ENCODE data around the gene RNF17.

RNF17 gene

DNA sequence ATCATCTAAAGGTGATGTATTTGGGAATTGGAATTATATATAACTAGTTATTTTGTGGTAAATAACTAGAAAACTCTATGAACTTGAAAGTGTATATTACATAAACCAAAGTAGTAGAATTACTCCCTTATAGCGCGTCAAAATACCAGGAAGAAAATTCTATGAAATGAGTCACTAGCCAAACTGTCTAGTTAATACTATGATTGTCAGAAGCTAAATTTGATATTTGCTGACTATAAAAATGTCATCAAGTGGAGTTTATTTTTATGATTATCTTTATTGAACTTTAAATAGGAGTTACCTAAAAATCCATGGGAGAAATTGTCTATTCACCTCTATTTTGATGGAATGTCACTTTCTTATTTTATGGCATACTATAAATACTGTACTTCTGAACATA lies 100.6 kb downstream of the RNF17 start:
- in situ Hi-C loops (cut with MboI; ENCODE audit: low pct_unique_long_range_greater_than_20kb, low sequenced_read_pairs, unreplicated experiment) = no loop called here
- TF ChIP-seq, protein P1, sequence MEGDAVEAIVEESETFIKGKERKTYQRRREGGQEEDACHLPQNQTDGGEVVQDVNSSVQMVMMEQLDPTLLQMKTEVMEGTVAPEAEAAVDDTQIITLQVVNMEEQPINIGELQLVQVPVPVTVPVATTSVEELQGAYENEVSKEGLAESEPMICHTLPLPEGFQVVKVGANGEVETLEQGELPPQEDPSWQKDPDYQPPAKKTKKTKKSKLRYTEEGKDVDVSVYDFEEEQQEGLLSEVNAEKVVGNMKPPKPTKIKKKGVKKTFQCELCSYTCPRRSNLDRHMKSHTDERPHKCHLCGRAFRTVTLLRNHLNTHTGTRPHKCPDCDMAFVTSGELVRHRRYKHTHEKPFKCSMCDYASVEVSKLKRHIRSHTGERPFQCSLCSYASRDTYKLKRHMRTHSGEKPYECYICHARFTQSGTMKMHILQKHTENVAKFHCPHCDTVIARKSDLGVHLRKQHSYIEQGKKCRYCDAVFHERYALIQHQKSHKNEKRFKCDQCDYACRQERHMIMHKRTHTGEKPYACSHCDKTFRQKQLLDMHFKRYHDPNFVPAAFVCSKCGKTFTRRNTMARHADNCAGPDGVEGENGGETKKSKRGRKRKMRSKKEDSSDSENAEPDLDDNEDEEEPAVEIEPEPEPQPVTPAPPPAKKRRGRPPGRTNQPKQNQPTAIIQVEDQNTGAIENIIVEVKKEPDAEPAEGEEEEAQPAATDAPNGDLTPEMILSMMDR (IDR thresholded peaks at IDR 0.05; ENCODE audit: extremely low read depth, insufficient read depth, missing control alignments) = no peak

DNA sequence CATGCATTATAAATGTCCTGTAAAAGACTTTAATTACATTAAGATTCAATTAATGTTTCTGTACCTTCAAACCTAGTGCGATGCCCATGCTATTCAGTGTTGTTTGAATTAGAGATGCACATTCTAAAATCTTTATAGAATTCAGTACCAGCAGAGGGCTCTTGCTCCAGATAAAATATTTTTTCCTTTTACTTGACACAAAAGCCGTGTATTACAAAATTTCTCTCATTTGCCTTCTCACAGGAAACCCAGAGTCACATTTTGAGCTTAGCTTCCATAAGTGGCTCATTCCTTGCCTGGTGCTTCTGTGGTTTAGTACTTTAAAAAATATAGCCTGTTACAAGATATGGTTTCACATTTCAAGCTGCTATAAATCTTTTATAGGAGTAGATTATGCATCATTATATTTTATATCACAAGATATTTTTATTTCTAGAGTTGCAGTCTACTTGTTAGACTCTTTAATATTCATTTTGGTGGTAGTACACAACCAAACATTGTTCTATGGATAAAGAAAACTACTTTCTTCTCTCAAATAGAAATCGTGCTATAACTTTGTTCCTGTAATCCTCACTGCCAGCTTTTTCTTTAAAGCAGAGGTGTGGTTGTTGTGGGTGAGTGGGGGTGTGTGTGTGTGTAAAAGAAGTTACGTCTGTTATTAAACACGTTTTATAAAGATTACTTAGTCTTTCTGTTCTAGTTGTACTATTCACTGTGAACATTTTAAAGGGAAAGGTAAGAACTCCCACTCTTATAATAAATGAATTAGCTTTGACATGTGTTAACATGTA lies 101.4 kb downstream of the RNF17 start:
- in situ Hi-C loops (cut with MboI; ENCODE audit: low pct_unique_long_range_greater_than_20kb, low sequenced_read_pairs, unreplicated experiment) = no loop called here
- TF ChIP-seq, protein P1 (IDR thresholded peaks at IDR 0.05; ENCODE audit: extremely low read depth, insufficient read depth, missing control alignments) = peak; percentile 32
- DNase-seq (ENCODE audit: low spot score) = no peak

More for the DNA sequence above, 100.6 kb downstream of the RNF17 start:
- no peak for DNase-seq (ENCODE audit: low spot score)

DNA sequence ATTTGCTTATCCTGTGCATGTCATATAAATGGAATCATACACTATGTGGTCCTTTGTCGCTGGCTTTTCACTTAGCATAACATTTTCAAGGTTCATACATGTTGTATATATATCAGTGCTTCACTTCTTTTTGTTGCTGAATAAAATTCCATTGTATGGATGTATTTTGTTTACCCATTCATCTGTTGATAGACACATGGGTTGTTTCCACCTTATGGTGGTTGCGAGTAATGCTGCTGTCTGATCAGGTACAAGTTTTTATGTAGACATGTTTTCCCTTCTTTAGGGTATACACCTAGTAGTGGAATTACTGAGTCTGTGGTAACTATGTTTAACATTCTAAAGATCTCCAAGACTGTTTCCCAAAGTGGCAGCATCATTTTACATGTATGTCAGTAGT lies 102.5 kb downstream of the RNF17 start:
- in situ Hi-C loops (cut with MboI; ENCODE audit: low pct_unique_long_range_greater_than_20kb, low sequenced_read_pairs, unreplicated experiment) = no loop called here
- no peak for DNase-seq (ENCODE audit: low spot score)
- TF ChIP-seq, protein P1 (IDR thresholded peaks at IDR 0.05; ENCODE audit: extremely low read depth, insufficient read depth, missing control alignments) = no peak

DNA sequence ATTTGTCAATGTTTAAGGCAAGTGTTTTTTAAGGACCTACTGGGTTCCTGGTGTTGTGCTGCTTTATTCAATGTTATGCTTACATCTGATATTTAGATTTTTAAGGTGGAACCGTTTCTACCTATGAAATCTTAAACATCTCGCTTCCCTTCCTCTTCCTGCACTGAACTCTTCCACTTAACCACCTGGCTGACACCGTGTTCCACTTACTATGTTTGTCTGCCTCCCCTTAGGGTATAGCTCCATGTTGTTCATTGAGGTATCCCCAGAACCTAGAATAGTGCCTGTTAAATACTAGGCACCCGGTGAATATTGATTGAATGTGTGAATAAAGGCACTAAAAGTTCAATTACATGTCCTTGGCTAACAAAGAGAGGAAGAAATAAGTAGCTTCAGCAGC lies 104.9 kb downstream of the RNF17 start:
- TF ChIP-seq, protein P1 (IDR thresholded peaks at IDR 0.05; ENCODE audit: extremely low read depth, insufficient read depth, missing control alignments) = no peak
- in situ Hi-C loops (cut with MboI; ENCODE audit: low pct_unique_long_range_greater_than_20kb, low sequenced_read_pairs, unreplicated experiment) = no loop called here
- DNase-seq (ENCODE audit: low spot score) = no peak

DNA sequence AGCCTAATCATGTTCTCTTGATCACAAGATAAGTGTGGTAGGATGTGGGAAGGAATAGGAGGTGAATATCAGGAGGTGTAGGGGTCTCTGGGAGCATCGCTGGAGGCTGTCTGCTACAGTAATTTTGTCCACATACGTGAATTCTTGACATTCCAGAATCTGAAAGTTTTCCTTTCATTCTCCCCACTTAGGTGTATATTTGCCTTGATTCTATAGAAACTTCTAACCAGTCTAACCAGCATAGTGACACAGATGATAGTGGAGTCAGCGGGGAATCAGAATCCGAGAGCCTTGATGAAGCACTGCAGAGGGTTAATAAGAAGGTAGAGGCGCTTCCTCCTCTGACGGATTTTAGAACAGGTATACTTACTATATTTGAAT lies 106.4 kb downstream of the RNF17 start:
- DNase-seq (ENCODE audit: low spot score) = no peak
- in situ Hi-C loops (cut with MboI; ENCODE audit: low pct_unique_long_range_greater_than_20kb, low sequenced_read_pairs, unreplicated experiment) = no loop called here
- TF ChIP-seq, protein P1 (IDR thresholded peaks at IDR 0.05; ENCODE audit: extremely low read depth, insufficient read depth, missing control alignments) = no peak

DNA sequence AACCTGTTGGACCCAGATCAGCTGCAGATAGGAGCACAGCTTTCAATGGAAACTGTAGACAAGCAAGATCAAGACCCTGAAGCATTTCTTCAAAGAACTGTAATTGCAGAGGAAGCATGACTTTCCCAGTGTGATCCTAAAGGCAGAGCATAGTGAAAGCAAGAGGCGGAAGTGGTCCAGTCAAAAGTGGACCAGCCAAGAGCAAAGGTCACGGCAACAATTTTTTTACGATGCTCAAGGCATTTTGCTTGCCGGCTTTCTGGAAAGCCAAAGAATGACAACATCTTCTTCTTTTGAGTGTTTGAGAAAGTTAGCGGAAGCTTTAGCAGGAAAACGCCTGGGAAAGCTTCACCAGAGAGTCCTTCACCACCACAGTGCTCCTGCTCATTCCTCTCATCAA lies 111.6 kb downstream of the RNF17 start:
- in situ Hi-C loops (cut with MboI; ENCODE audit: low pct_unique_long_range_greater_than_20kb, low sequenced_read_pairs, unreplicated experiment) = no loop called here
- TF ChIP-seq, protein P1 (IDR thresholded peaks at IDR 0.05; ENCODE audit: extremely low read depth, insufficient read depth, missing control alignments) = no peak

More for the DNA sequence above, 111.6 kb downstream of the RNF17 start:
- no peak for DNase-seq (ENCODE audit: low spot score)
